GM23338 (cell line): ENCODE measurements around the gene PACS1. TPM values are rescaled to one million over a fixed set of nuclear protein-coding genes. Genes with fewer than 3 reads are reported as not detected.
A peak's percentile ranks its signal among the peaks of the same experiment; 100 is the strongest.

ENCODE experiments used
- ATAC-seq: fragments of 200-7000 bp; cut with Tn5 transposase; 3 replicates; pipeline ENCODE4 v1.9.1; 2020
- DNase-seq: peaks from one replicate; pipeline ENCODE4 v3.0.0-alpha.2; 2015; ENCODE audit warnings: low spot score
- H2AFZ ChIP-seq: fragments of 200-600 bp; sonication (generic); 2 replicates; pipeline ENCODE4 v1.8.0; 2016; ENCODE audit warnings: antibody characterized with exemption, mild to moderate bottlenecking, moderate library complexity
- H3F3A ChIP-seq: fragments of 200-600 bp; sonication (generic); replicated peaks from 2 replicates; pipeline ENCODE4 v1.8.0; 2017; ENCODE audit warnings: antibody characterized with exemption, mixed run types, low read depth
- H3K27ac ChIP-seq: fragments of 200-600 bp; sonication (generic); 2 replicates; pipeline ENCODE4 v1.6.1; 2016; ENCODE audit warnings: low read depth
- H3K27me3 ChIP-seq: fragments of 200-600 bp; sonication (generic); 2 replicates; pipeline ENCODE4 v1.8.0; 2016; ENCODE audit warnings: mild to moderate bottlenecking, mixed run types, moderate library complexity; ENCODE audit not compliant: insufficient read depth
- H3K36me3 ChIP-seq: fragments of 200-600 bp; sonication (generic); 2 replicates; pipeline ENCODE4 v1.8.0; 2016; ENCODE audit warnings: mild to moderate bottlenecking; ENCODE audit not compliant: insufficient read depth
- H3K4me1 ChIP-seq: fragments of 200-600 bp; sonication (generic); 2 replicates; pipeline ENCODE4 v1.8.0; 2016; ENCODE audit warnings: mild to moderate bottlenecking, moderate library complexity; ENCODE audit not compliant: insufficient read depth
- H3K4me2 ChIP-seq: fragments of 200-600 bp; sonication (generic); 2 replicates; pipeline ENCODE4 v1.7.1; 2017; ENCODE audit warnings: mixed run types
- H3K4me3 ChIP-seq: fragments of 200-600 bp; sonication (generic); 2 replicates; pipeline ENCODE4 v1.6.1; 2016; ENCODE audit warnings: mixed run types
- H3K79me2 ChIP-seq: fragments of 200-600 bp; sonication (generic); replicated peaks from 2 replicates; pipeline ENCODE4 v1.8.0; 2017; ENCODE audit warnings: mild to moderate bottlenecking; ENCODE audit not compliant: insufficient read depth
- H3K9me2 ChIP-seq: fragments of 200-600 bp; sonication (generic); 2 replicates; pipeline ENCODE4 v1.8.0; 2017; ENCODE audit not compliant: insufficient read depth
- H4K20me1 ChIP-seq: fragments of 200-600 bp; sonication (generic); replicated peaks from 2 replicates; pipeline ENCODE4 v1.8.0; 2017; ENCODE audit warnings: mild to moderate bottlenecking; ENCODE audit not compliant: insufficient read depth
- H3K27ac Mint-ChIP-seq: 2 replicates; pipeline ENCODE4 v1.8.0; 2020; ENCODE audit warnings: inconsistent platforms, mild to moderate bottlenecking, moderate library complexity, mixed read lengths
- H3K27me3 Mint-ChIP-seq: 3 replicates; pipeline ENCODE4 v1.8.0; 2022; ENCODE audit warnings: low read depth, mild to moderate bottlenecking, moderate library complexity, mixed read lengths, inconsistent platforms; ENCODE audit not compliant: insufficient read depth, poor library complexity
- H3K36me3 Mint-ChIP-seq: 3 replicates; pipeline ENCODE4 v1.8.0; 2021; ENCODE audit warnings: low read depth, mild to moderate bottlenecking, inconsistent platforms, moderate library complexity, mixed read lengths
- H3K4me1 Mint-ChIP-seq: 3 replicates; pipeline ENCODE4 v1.8.0; 2020; ENCODE audit warnings: mild to moderate bottlenecking, inconsistent platforms, mixed read lengths
- H3K4me3 Mint-ChIP-seq: 3 replicates; pipeline ENCODE4 v1.8.0; 2021; ENCODE audit warnings: moderate library complexity, mild to moderate bottlenecking, inconsistent platforms, mixed read lengths
- H3K9me3 Mint-ChIP-seq: 3 replicates; pipeline ENCODE4 v1.8.0; 2020; ENCODE audit warnings: moderate library complexity, mild to moderate bottlenecking, inconsistent platforms, mixed read lengths
- CREB1 ChIP-seq: fragments of 250-450 bp; sonication (Bioruptor Pico); IDR thresholded peaks from 2 replicates; pipeline ENCODE4 v1.5.0; 2020; ENCODE audit warnings: low read depth, mild to moderate bottlenecking, moderate library complexity
- ETS1 ChIP-seq: IDR thresholded peaks from 2 replicates; pipeline ENCODE4 v1.6.1; 2016; ENCODE audit warnings: antibody characterized with exemption
- JUNB ChIP-seq: IDR thresholded peaks from one replicate; pipeline ENCODE4 v1.6.1; 2016; ENCODE audit warnings: antibody characterized with exemption; ENCODE audit not compliant: unreplicated experiment
- NANOG ChIP-seq: IDR thresholded peaks from 2 replicates; pipeline ENCODE4 v1.6.1; 2016; ENCODE audit warnings: antibody characterized with exemption, borderline replicate concordance
- REST ChIP-seq: IDR thresholded peaks from one replicate; pipeline ENCODE4 v1.6.1; 2018; ENCODE audit warnings: antibody characterized with exemption; ENCODE audit not compliant: unreplicated experiment
- ZNF114 ChIP-seq: fragments of 250-450 bp; sonication (Bioruptor Pico); IDR thresholded peaks from 2 replicates; pipeline ENCODE4 v1.5.0; 2020; ENCODE audit warnings: mild to moderate bottlenecking, moderate library complexity
- ZNF331 ChIP-seq: fragments of 250-450 bp; sonication (Bioruptor Pico); IDR thresholded peaks from 2 replicates; pipeline ENCODE4 v1.5.0; 2020; ENCODE audit warnings: low read depth, mild to moderate bottlenecking, moderate library complexity
- ZNF462 ChIP-seq: fragments of 250-450 bp; sonication (Bioruptor Pico); IDR thresholded peaks from 2 replicates; pipeline ENCODE4 v1.5.0; 2020; ENCODE audit warnings: mild to moderate bottlenecking, moderate library complexity
- polyA plus RNA-seq: library from polyadenylated mRNA; unstranded; fragments of >200 nt; fragmentation: Nextera tagmentation; extraction: Ambion mirVana; gene quantifications from 2 replicates; pipeline ENCODE4 v1.2.1, GENCODE V29; 2016
- total RNA-seq: library from RNA; depleted of rRNA; stranded (reverse); fragments of >200 nt; shearing (Covaris generic); gene quantifications from 2 replicates; pipeline ENCODE4 v1.2.3, GENCODE V29; 2014

PACS1 gene
- total and polyA plus RNA-seq, 2 experiments from 2014 or later, result 8.0 to 37.5 TPM

GRCh38 chr11:66230978-66231377 lies 160.9 kb downstream of the PACS1 start (continued):
- TF ChIP-seq REST (no peak), ZNF114 (CRISPR knock-in tag) (no peak), NANOG (no peak), ETS1 (no peak), JUNB (no peak)

- H3K4me3 Mint-ChIP-seq, result no peak overlapping the region; the same call in 2 of the 3 replicates
- H3K27ac Mint-ChIP-seq, result peak overlapping the region; percentile 26; the same call in 1 of the 2 replicates
- no peak for DNase-seq
These were observed 161.5 kb downstream of the PACS1 start for GRCh38 chr11:66231561-66231960.

More at GRCh38 chr11:66231561-66231960, 161.5 kb downstream of the PACS1 start:
- Histone ChIP-seq H3K9me2 (no peaks in the 10 kb centered on the region), H3K4me3 (no peak overlapping the region), H3F3A (0 out of 2 replicates have a peak, but pooled peaks cover 6% of the 10 kb centered on the region), H3K79me2 (no peaks in the 10 kb centered on the region), H4K20me1 (no peaks in the 10 kb centered on the region), H3K27ac (no peak overlapping the region), H3K4me1 (peaks cover 9% of the 10 kb centered on the region; the same call in 1 of the 2 replicates), H3K36me3 (no peaks in the 10 kb centered on the region; the same call in 1 of the 2 replicates), H2AFZ (no peak overlapping the region), H3K4me2 (no peak overlapping the region), H3K27me3 (no peaks in the 10 kb centered on the region)
- Mint-ChIP-seq H3K4me1 (peaks cover 30% of the 10 kb centered on the region), H3K27me3 (peaks cover 10% of the 10 kb centered on the region), H3K36me3 (peaks cover 6% of the 10 kb centered on the region; the same call in 2 of the 3 replicates), H3K9me3 (no peaks in the 10 kb centered on the region)
- ATAC-seq, result peak; percentile 31
- no peak for TF ChIP-seq ZNF462 (CRISPR knock-in tag)
- no peak for TF ChIP-seq ZNF331 (CRISPR knock-in tag)
- TF ChIP-seq CREB1 (CRISPR knock-in tag), result no peak
- TF ChIP-seq NANOG, result no peak
